ENCODE results near the gene AICDA. TPM values are rescaled to one million over a fixed set of nuclear protein-coding genes. Genes with fewer than 3 reads are reported as not detected.

AICDA gene
- total and polyA plus RNA-seq, 7 donors = 0.60 to 1.1 (median 0.80) TPM; not detected in 4

- H3K4me3 ChIP-seq = no peak overlapping the region
- DNase-seq = no peak
- H3K27me3 ChIP-seq = no peaks in the 10 kb centered on the region
- TF ChIP-seq EP300 (IDR thresholded peaks at IDR 0.05) = no peak
- TF ChIP-seq POLR2AphosphoS5 (IDR thresholded peaks at IDR 0.05) = no peak
- no peak for TF ChIP-seq CTCF (IDR thresholded peaks at IDR 0.05)
- TF ChIP-seq POLR2A (IDR thresholded peaks at IDR 0.05) = no peak
- intact Hi-C loops (cut with DNase I) = no loop called here
- WGBS, 2 donors = 37 to 67% methylated on average over 6 of the region's 6 CpGs
- no peak overlapping the region for H3K27ac ChIP-seq
- H3K36me3 ChIP-seq = no peaks in the 10 kb centered on the region
- H3K4me1 ChIP-seq = no peaks in the 10 kb centered on the region
- H3K9me3 ChIP-seq = no peaks in the 10 kb centered on the region
These were observed 59.5 kb downstream of the AICDA start for GRCh38 chr12:8553088-8553627.

Small RNA genes lying within 50 kb of the gene (small RNA-seq; reads per million reads assigned to genes)
- gene RF00019 (0 reads per million in 3 donors), gene RF00564 (0 reads per million in 3 donors)

Other genes starting within 250 kb of the AICDA start
- not detected for gene CLEC6A, start 156.9 kb downstream of the AICDA start, total RNA-seq
- gene CLEC6A, start 156.9 kb downstream of the AICDA start, polyA plus RNA-seq = under 1 TPM in 1 of 3 donors, not detected in 2; 0.29 TPM
- gene CLEC4D, start 99.4 kb downstream of the AICDA start, total RNA-seq = under 1 TPM in 3 of 4 donors, not detected in 1; 0.16 to 0.55 (median 0.41) TPM
- gene CLEC4D, start 99.4 kb downstream of the AICDA start, polyA plus RNA-seq = under 1 TPM in 1 of 3 donors, not detected in 2; 0.12 TPM
- gene CLEC4E, start 72.0 kb downstream of the AICDA start, total RNA-seq = 1 to 10 TPM; 1.9 to 5.4 (median 3.8) TPM
- gene CLEC4E, start 72.0 kb downstream of the AICDA start, polyA plus RNA-seq = 1 to 10 TPM in 2 of 3 donors, under 1 TPM in 1; 0.46 to 2.0 (median 1.8) TPM
- 100 to 1,000 TPM in 3 of 4 donors, 10 to 100 TPM in 1; 33.3 to 313 (median 209) TPM for gene MFAP5, start 50.0 kb upstream of the AICDA start, total RNA-seq
- gene MFAP5, start 50.0 kb upstream of the AICDA start, polyA plus RNA-seq = 10 to 100 TPM in 1 of 3 donors, 1 to 10 TPM in 2; 6.2 to 36.0 (median 7.2) TPM
- 10 to 100 TPM; 52.3 to 60.4 (median 57.6) TPM for gene RIMKLB, start 85.1 kb upstream of the AICDA start, total RNA-seq
- gene RIMKLB, start 85.1 kb upstream of the AICDA start, polyA plus RNA-seq = 1 to 10 TPM in 2 of 3 donors, under 1 TPM in 1; 0.23 to 8.5 (median 8.4) TPM
- gene A2ML1, start 209.8 kb upstream of the AICDA start, total RNA-seq = not detected
- under 1 TPM in 2 of 3 donors, not detected in 1; 0.06 to 0.60 TPM for gene A2ML1, start 209.8 kb upstream of the AICDA start, polyA plus RNA-seq

Data from sigmoid colon (tissue), 7 donors.